Stimulated activated CD8-positive, alpha-beta memory T cell treated with anti-CD3 and anti-CD28 coated beads, Interleukin-2, amount 100 ng/mL, for 48 hours (primary cell): ENCODE results near the gene ARID5B.

Source experiments
- DNase-seq, 2 donors: peaks; one replicate each; pipeline ENCODE4 v3.0.0-alpha.2; 2020; ENCODE audit warnings: low read depth in 2 of 2

Gene ARID5B

GRCh38 chr10:62036186-62037081 lies 134.9 kb downstream of the ARID5B start:
- no peak for DNase-seq

DNA sequence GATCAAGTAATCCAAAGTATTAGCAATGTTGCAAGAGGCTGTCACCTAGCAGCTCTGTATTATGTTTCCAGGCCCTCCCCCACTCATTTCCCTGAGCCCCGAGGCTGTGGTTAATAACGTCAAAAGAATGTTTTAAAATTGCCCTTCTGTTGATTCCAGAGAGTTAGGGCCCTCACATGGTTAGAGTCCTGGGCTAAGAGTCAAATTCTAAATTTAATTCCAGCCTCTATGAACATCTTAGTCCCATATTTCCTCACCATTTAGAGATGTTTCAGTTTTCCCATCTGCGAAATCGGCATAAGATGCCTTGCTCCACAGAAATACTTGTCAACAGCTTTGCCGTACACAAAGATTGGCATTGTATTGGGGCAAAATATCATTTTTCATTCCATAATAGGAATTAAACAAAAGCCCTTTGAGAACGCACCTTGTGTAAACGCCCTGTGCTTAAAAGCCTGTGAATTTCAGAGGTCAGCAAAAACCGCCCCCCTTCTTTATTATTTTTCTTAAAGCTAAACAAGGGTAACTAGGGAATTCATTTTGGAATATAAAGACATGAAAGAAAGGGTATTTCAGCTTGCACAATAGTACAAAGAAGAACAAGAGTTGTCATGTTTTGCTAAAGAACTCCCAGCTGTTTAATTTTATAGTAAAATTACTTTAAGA lies 135.8 kb downstream of the ARID5B start:
- DNase-seq: no peak

DNA sequence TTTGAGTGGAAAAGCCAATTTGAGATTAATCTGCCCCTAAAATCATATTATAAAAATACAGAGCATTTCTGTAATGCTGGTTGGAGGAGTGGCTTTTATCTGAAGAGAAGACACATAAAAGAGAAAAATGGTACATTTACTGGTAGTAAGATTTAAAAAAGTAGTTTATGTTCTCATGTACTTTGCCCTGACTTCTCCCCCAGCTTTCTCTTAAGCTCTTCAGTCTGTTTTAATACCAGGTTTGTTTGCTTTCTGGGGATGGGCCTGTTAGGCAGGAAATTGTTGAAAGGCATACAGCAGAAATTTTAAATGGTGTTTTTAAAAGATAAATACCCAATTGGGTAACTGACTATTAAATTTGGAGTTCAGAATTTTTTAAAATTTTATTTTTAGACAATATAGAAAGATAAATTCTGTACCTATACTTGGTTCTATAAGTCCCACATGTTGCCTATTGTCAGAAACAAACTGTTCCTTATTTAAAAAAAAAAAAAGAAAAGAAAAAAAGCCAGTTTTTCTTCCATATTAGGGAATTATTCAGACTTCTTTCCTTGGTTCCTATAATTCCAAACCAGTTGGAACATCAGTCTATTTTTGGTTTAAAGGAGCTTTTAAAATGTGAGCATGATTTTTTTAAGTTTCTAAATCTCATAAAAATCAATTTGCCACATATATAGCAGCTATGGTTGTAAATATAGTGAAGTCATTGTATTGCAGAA lies 136.6 kb downstream of the ARID5B start:
- DNase-seq: no peak

- peak; percentile 30 to 56 for DNase-seq
These were observed 137.2 kb downstream of the ARID5B start for GRCh38 chr10:62038609-62039190.

DNA sequence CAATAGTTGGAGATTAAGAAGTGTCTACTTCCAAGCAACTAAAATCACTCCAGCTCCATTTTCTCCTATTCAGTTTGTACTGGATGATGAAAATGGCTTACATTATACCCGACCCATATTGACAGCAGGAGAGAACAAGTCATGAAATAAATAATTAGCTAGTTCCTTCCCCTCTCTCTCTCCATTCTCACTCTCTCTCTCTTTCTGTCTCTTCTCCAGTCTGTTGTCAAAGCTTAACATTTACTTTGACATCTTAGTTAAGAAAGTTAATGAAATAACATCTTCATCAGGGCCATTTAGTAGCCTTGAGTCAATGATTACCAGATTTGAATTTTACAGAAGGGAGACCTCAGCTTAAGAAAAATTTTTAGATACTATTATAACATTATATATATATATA lies 138.5 kb downstream of the ARID5B start:
- DNase-seq: no peak

- no peak for DNase-seq
These were observed 139.4 kb downstream of the ARID5B start for GRCh38 chr10:62040881-62041280.

DNA sequence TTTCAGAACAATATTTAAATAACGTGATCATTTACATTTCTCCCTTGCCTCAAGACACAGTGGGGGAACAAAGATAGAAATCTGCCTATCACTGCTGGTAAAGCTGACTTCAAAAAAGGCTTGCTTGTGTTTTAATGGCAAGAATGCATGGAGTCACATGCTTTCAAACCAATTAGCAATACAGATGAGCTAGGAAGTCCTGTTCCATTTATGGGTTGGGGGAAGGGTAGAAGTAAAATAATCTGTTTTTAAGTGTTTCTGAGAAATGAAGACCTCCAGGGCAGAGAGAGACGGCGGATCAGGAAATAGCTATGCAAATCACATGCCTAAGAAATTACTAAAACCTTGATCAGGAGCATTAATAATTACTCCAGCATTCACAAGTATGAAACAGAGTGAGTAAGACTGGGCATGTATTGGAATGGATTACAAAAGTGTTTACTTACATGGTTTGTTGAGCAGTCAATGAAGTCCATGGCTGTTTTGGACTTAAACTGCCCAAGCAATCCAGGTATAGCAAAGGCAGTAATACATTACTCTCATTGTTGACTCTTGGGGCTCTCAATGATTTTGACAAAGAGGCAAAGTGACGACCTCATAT lies 142.0 kb downstream of the ARID5B start:
- DNase-seq: no peak

- DNase-seq: no peak
These were observed 143.1 kb downstream of the ARID5B start for GRCh38 chr10:62044566-62044965.

DNA sequence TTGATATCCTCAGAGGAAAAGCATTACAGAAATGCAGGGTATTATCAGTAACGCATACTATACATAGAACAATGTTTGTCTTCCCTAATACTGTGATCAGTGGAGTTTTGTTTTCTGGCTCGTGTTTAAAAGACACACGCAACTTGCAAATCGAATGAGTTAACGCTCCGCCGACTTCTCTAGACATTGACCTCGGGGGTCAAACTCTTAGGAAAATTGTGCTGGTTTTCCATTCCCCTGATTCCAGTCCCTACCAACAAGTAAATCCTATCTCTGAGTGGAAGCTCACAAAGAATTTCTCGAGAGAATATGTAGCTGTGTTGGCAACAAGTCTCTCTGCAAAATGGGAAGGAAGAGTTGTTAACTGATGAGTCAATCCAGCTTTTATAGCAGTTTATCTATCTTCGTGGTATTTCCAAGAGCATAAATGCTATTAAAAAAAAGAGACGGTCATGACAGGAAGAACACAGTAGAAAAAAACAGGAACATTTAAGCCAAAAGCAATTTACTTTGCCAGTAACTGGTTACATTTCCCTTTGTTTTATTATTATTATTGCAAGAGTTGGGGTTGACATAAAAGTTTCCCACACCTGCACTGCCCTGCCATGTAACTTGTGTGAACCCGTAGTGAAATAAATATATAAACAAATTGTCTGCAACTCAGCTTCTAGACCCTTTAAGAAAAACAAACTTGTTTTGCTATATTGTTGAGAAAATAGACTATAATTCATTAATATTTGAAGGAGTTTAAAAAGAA lies 144.4 kb downstream of the ARID5B start:
- DNase-seq: no peak

- DNase-seq: no peak
These were observed 145.2 kb downstream of the ARID5B start for GRCh38 chr10:62046522-62047227.

- DNase-seq: no peak
These were observed 145.9 kb downstream of the ARID5B start for GRCh38 chr10:62047228-62047892.

GRCh38 chr10:62047960-62048383 lies 146.5 kb downstream of the ARID5B start:
- DNase-seq: peak in 1 of 2 donors; percentile 24

- no peak for DNase-seq
These were observed 147.0 kb downstream of the ARID5B start for GRCh38 chr10:62048470-62048869.

DNA sequence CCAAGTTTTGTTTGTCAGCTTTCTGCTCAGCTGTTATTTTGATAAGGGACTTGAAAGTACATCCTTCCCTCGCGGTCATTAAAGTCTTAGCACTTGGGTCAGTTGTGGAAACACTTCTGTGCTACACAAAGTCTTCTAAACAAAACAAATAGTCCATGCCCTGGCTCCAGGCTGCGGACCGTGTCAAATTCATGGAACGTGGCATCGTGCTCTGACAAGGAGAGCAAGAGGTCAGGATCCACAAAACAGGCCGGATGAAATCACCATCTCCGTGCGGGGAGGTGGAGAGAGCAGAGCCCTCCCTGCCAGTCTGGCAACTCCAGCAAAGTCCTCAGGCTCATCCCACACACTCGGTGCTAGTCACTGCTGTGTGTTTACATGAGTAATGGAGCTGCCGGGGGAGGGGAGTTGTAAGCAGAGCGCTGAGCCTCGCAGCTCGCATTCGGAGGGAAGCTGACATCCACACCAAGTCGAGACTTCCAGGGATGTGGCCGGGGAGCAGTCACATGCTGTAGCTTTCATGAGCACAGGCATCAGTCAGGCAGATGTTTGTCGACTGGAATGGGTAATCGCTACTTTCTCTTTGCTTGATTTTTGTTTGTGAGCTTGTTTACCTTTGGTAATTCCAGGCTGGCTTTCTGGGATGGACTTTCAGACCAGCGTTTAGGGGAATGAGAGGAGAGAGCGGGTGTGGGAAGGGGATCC lies 147.6 kb downstream of the ARID5B start:
- DNase-seq: peak; percentile 17 to 62

- DNase-seq: no peak
These were observed 148.3 kb downstream of the ARID5B start for GRCh38 chr10:62049624-62050345.

GRCh38 chr10:62050346-62050892 lies 148.9 kb downstream of the ARID5B start:
- DNase-seq: no peak

DNA sequence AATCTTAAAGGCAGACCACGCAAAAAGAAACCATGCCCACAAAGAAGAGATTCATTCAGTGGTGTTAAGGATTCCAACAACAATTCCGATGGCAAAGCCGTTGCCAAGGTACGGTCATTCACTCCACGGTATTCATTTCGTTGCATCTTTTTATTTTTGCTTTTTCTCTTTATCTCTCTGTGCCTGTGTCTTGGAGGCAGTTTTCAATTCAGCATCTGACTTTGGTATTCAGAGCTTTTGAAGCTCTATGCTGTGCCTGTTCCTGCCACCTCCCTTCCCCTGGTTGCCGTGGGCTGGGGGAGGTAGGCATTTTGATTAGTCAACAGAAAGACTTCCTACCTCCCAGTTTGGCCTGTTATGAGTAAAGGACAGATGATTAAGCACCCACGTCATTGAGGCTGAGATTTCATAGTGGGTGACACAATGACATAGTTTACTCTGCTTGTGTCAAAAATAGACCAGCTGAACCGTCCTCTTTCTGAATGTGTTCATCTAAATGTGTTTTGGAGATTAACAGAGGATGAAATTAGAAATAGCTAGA lies 149.5 kb downstream of the ARID5B start:
- DNase-seq: peak; percentile 43 to 57

DNA sequence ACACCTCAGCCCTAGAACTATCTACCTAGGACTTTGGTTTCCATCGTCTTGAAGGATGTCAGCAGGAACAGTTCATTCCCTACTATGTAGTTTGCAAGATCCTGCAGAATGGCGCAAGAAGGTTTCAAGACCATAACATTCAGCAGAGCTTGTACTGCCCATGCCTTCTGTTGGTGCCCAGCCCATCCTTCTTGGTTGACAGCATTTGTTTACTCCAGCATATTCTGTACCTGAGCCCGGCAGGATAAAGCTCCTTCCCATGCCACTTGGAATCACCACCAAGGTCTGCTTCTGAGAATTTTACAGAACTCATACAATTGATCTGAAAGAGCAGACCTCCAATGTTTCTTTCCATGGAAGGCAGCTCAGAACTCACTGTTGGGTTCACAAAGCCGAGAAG lies 150.8 kb downstream of the ARID5B start:
- no peak for DNase-seq
